CD8-positive, alpha-beta memory T cell (primary cell): ENCODE measurements around the gene RGS11. TPM values are rescaled to one million over a fixed set of nuclear protein-coding genes. Genes with fewer than 3 reads are reported as not detected.

Experiments used
- CTCF ChIA-PET: fragments of 350-600 bp; sonication (Branson Sonifier 250); formaldehyde crosslinking; loops from one replicate; lab custom pipeline; 2021; ENCODE audit warnings: antibody characterized with exemption; lab: Charles Lee
- POLR2A ChIA-PET: fragments of 350-600 bp; sonication (Branson Sonifier 250); formaldehyde crosslinking; loops from one replicate; lab custom pipeline; 2021; ENCODE audit warnings: antibody characterized with exemption; lab: Charles Lee
- DNase-seq, 5 donors: peaks; one replicate each; pipeline versions ENCODE4 v3.0.0 to v3.0.0-alpha.2; 2020 to 2022; ENCODE audit warnings: mixed read lengths in 1 of 5
- H3K27ac ChIP-seq: one replicate; pipeline ENCODE4 v1.7.0; 2013; ENCODE audit warnings: low read depth, mild to moderate bottlenecking, low read length, moderate library complexity
- H3K27me3 ChIP-seq: 2 replicates; pipeline ENCODE4 v1.7.0; 2013; ENCODE audit warnings: low read length, mild to moderate bottlenecking; ENCODE audit not compliant: insufficient read depth, poor library complexity, severe bottlenecking
- H3K36me3 ChIP-seq: 2 replicates; pipeline ENCODE4 v1.7.0; 2013; ENCODE audit warnings: mild to moderate bottlenecking, low read length, moderate library complexity; ENCODE audit not compliant: insufficient read depth
- H3K4me1 ChIP-seq: 2 replicates; pipeline ENCODE4 v1.7.0; 2013; ENCODE audit warnings: mild to moderate bottlenecking, low read length, moderate library complexity; ENCODE audit not compliant: insufficient read depth
- H3K4me3 ChIP-seq: 2 replicates; pipeline ENCODE4 v1.7.0; 2013; ENCODE audit warnings: mild to moderate bottlenecking, low read length
- H3K9me3 ChIP-seq: 2 replicates; pipeline ENCODE4 v1.7.0; 2013; ENCODE audit warnings: mild to moderate bottlenecking, low read length
- H3K27ac Mint-ChIP-seq, 8 donors: one replicate each; pipeline ENCODE4 v1.8.0; 2020 to 2021; ENCODE audit warnings: mixed read lengths in 8 of 8, mild to moderate bottlenecking in 6 of 8, inconsistent platforms in 3 of 8, moderate library complexity in 3 of 8
- H3K27me3 Mint-ChIP-seq, 2 donors: one replicate each; pipeline ENCODE4 v1.8.0; 2020 to 2021; ENCODE audit warnings: mixed read lengths in 2 of 2, mild to moderate bottlenecking in 1 of 2, moderate library complexity in 1 of 2
- H3K36me3 Mint-ChIP-seq, 3 donors: one replicate each; pipeline ENCODE4 v1.8.0; 2020 to 2021; ENCODE audit warnings: mixed read lengths in 3 of 3, inconsistent platforms in 1 of 3, mild to moderate bottlenecking in 1 of 3
- H3K4me1 Mint-ChIP-seq, 3 donors: one replicate each; pipeline ENCODE4 v1.8.0; 2020 to 2021; ENCODE audit warnings: mixed read lengths in 3 of 3, inconsistent platforms in 1 of 3, mild to moderate bottlenecking in 1 of 3
- H3K4me3 Mint-ChIP-seq, 7 donors: one replicate each; pipeline ENCODE4 v1.8.0; 2020 to 2021; ENCODE audit warnings: mixed read lengths in 7 of 7, mild to moderate bottlenecking in 6 of 7, moderate library complexity in 4 of 7, inconsistent platforms in 2 of 7
- H3K9me3 Mint-ChIP-seq, 5 donors: one replicate each; pipeline ENCODE4 v1.8.0; 2020 to 2022; ENCODE audit warnings: mixed read lengths in 5 of 5, mild to moderate bottlenecking in 3 of 5, moderate library complexity in 2 of 5, inconsistent platforms in 1 of 5
- polyA plus RNA-seq: library from polyadenylated mRNA; unstranded; fragments of 300-500 nt; fragmentation: Illumina TruSeq; gene quantifications from one replicate; pipeline ENCODE4 v1.2.3, GENCODE V29; 2021
- total RNA-seq, 2 experiments: library from RNA; stranded (reverse); gene quantifications; one replicate each; pipeline ENCODE4 v1.2.3, GENCODE V29; 2021

Gene RGS11
- total and polyA plus RNA-seq, 3 experiments from 2014 or later: 0.09 TPM; not detected in 2

DNA sequence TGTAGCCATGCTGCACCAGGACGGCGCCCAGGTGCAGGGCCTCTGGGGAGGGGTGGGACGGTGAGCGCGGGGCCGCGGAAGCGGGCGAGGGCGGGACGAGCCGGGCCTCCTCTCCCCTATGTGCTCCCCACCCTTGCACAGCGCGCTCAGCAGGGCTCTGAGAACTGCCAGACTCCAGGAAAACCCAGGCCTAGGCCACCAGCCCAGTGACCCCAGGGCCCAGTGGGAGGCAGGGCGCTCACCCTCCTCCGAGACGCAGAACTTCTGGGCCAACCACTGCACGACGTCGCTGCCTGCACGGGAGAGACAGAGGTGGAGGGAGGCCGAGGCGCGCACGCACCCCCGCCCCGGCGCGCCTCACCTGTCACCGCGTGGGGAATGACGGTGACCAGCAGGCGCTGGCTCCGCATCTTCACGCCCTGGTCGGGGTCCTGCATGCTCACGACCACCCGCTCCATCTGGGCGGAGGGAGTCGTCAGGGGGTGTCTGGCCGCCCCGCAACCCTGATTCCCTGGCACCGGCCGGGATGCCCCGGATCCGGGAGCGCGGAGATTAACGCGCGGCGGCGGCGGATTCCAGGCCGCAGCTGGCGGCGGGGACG lies 603 bp downstream of the RGS11 start:
- Mint-ChIP-seq H3K4me3 (peak overlapping the region in 5 of 7 donors; percentile 16 to 68 (median 52)), H3K4me1 (peaks cover 7 to 17% (median 7%) of the 10 kb centered on the region in 3 donors), H3K9me3 (no peaks in the 10 kb centered on the region), H3K36me3 (peaks cover 0 to 2% (median 0%) of the 10 kb centered on the region in 3 donors), H3K27ac (no peak overlapping the region), H3K27me3 (peaks cover 15 to 23% of the 10 kb centered on the region in 2 donors)
- POLR2A ChIA-PET: no interaction called here
- Histone ChIP-seq H3K27me3 (peaks cover 8% of the 10 kb centered on the region), H3K9me3 (no peaks in the 10 kb centered on the region), H3K4me1 (peaks cover 10% of the 10 kb centered on the region), H3K4me3 (no peak overlapping the region), H3K36me3 (no peaks in the 10 kb centered on the region), H3K27ac (no peak overlapping the region)
- DNase-seq: no peak
- CTCF ChIA-PET: no interaction called here

DNA sequence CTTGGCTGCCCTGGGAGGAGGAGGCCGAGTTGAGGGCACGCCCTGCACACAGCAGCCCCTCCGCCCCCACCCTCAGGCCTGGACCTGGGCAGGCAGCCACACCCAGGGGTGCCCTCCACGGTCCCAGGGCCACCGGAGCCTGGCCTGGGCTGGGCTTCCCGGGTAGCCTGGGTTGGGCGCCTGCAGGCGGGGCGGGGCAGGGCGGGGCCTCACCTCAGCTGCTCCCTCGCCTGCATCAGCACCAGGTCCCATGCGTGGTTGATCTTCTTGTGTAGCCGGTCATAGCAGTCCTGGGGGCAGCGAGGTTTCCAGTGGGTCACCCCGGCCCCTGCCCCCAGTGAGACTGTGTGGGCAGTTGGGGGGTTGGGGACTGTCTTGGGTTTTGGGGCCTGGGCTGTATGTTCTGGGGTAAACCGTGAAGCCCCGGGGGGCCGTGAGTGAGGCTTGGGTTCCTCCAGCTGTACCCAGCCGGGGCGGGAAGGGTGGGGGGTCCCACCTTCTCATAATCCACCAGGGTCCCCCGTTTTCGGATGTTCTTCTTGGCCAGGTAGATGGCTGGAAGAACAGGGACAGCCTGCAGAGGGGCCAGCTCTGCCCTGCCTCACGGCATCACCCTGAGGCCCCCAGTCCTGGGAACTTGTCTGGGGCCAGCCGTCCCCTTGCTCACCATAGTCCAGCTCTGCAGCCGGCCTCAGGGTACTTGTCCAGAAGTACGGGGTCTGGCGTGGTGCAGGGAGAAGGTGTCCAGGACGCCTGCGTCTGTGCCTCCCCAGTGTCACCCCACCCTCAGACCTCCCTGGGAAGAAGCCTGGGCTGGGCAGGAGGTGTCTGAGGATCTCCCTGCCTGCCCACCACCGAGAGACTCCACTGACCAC lies 2.0 kb downstream of the RGS11 start:
- no peak for DNase-seq
- peaks cover 1 to 11% (median 5%) of the 10 kb centered on the region in 3 donors for H3K4me1 Mint-ChIP-seq
- Histone ChIP-seq H3K27ac (no peak overlapping the region), H3K27me3 (peaks cover 4% of the 10 kb centered on the region), H3K4me3 (no peak overlapping the region), H3K9me3 (no peaks in the 10 kb centered on the region), H3K36me3 (no peaks in the 10 kb centered on the region), H3K4me1 (peaks cover 3% of the 10 kb centered on the region)
- no peak overlapping the region for H3K27ac Mint-ChIP-seq
- no peaks in the 10 kb centered on the region for H3K9me3 Mint-ChIP-seq
- H3K4me3 Mint-ChIP-seq: peak overlapping the region in 1 of 7 donors; percentile 36
- ChIA-PET POLR2A (no interaction called here), CTCF (no interaction called here)
- peaks cover 11 to 16% of the 10 kb centered on the region in 2 donors for H3K27me3 Mint-ChIP-seq
- H3K36me3 Mint-ChIP-seq: peaks cover 0 to 2% (median 0%) of the 10 kb centered on the region in 3 donors

DNA sequence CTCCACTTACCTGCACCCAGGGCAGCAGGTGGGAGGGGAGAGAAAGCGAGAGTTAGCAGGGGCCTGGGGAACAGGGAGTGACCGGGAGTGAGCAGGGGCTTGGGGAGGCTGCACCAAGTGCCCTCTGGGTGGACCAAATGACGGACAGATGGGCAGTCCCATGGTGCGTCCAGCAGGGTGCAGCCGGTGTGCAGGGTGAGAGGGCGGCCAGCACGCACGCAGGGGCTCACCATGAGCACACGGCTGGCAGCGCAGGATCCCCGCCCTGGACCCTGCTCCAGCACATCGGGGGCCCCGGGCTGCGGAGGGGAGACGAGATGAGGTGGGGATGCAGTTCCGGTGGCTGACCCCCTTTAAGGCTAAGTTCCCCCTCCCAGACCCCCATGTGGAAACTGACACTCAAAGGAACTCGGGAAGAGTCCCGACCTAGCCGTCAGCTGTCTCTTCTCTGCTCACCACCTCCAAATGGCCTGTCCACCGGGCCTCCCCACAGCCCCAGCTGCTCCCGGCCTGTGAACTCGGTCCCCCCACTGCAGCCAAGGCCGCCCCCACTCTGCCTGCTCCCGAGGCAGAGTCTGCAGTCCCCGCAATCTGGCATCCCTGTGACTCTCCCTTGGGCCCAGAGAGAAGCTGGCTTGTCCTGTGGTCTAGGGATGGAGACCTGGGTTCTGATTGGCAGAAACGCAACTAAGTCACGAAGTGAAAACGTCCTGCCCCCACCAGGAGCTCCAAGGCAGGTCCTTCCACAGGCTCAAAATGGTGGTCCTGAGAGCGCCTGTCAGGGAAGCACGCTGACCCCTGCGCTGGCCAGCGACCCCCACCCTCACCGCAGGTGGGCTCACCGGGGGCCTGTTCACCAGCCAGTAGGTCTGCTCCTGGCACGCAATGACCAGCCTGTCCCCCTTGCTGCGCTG lies 2.9 kb downstream of the RGS11 start:
- H3K4me3 Mint-ChIP-seq: no peak overlapping the region
- peaks cover 4% of the 10 kb centered on the region for H3K27me3 ChIP-seq
- peaks cover 10 to 15% of the 10 kb centered on the region in 2 donors for H3K27me3 Mint-ChIP-seq
- H3K4me1 ChIP-seq: no peaks in the 10 kb centered on the region
- H3K27ac ChIP-seq: no peak overlapping the region
- no peaks in the 10 kb centered on the region for H3K9me3 Mint-ChIP-seq
- no peak overlapping the region for H3K27ac Mint-ChIP-seq
- no peaks in the 10 kb centered on the region for H3K9me3 ChIP-seq
- DNase-seq: no peak
- peaks cover 0 to 9% (median 4%) of the 10 kb centered on the region in 3 donors for H3K4me1 Mint-ChIP-seq
- H3K36me3 Mint-ChIP-seq: peaks cover 0 to 2% (median 0%) of the 10 kb centered on the region in 3 donors
- POLR2A ChIA-PET: no interaction called here
- CTCF ChIA-PET: no interaction called here
- H3K36me3 ChIP-seq: no peaks in the 10 kb centered on the region
- no peak overlapping the region for H3K4me3 ChIP-seq

DNA sequence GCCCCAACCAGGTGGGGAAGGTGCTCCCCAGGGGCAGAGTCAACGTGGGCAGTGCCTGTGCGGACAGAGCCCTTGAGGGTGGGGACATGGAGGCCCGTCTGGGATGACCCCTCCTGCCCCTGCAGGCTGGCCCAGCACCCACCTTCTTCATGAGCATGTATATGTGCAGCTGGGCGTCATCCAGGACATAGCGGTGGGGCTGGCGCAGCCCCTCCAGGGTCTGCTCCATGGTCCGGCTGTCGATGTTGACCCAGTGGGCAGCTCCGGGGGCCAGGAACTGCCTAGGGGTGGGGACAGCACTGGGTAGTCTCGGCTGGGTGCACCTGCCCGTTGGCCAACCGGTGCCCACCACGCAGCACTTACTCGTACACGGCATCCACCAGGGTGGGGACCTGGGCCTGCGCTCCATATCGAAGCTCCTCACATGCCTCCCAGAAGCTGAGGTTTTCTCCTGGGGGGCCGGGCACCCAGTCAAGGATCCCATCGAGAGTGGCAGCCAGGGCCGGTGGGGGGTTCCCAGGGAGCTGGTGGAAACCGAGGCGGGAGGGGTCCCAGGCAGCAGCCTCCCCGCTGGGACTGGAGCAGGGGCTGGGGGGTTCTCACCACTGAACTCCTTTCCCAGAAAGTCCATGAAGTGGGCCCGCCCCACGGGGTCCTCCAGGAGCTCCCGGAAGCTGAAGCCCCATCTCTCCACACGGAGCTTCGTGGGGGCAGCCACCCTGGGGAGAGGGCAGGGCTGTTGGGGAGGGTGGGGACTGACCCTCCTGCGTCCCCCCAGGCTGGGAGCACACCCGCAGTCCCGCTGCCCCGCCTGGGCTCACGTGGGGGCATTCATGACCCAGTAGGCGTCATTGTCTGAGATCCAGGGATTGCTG lies 5.1 kb downstream of the RGS11 start:
- Histone ChIP-seq H3K9me3 (no peaks in the 10 kb centered on the region), H3K4me1 (no peaks in the 10 kb centered on the region), H3K36me3 (no peaks in the 10 kb centered on the region), H3K4me3 (no peak overlapping the region), H3K27ac (no peak overlapping the region), H3K27me3 (no peaks in the 10 kb centered on the region)
- Mint-ChIP-seq H3K36me3 (no peaks in the 10 kb centered on the region), H3K27ac (no peak overlapping the region), H3K4me3 (no peak overlapping the region), H3K27me3 (peaks cover 0 to 6% of the 10 kb centered on the region in 2 donors), H3K9me3 (no peaks in the 10 kb centered on the region), H3K4me1 (peaks cover 0 to 5% (median 4%) of the 10 kb centered on the region in 3 donors)
- ChIA-PET POLR2A (no interaction called here), CTCF (no interaction called here)
- DNase-seq: no peak

DNA sequence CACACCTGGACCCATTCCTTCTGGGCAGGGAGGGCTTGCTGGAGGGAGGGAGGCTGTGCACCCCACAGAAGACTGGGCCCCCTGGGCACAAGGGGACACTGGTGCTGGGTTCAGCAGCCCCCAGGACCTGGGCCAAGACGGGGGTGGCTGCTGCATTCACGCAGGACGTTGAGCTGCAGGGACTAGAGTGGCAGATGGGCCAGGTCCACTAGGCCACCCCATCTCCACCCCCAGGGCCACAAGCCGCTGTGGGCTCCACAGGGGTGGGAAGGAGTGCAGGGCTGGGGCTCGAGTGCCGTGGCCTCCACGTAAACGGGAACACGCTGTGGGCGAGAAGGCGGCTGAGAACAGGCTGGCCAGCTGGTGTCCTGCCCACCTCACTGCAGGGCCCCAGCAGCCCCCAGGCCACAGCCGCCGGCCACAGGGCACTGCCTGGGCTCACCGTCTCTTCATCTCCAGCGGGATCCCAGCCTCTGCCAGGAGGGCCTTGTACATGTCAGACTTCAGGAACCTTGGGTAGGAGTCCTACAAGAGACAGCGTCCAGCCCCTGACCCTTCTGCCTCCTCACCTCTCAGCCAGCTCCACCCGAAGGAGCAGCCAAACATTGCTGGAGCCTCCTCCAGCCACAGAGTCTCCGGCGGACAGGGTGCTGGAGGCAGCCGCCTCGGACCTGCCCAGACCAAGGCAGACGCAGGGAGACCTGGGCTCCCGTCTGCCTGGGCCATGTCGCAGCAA lies 6.5 kb downstream of the RGS11 start:
- ChIA-PET CTCF (no interaction called here), POLR2A (no interaction called here)
- H3K4me3 ChIP-seq: no peak overlapping the region
- H3K9me3 ChIP-seq: no peaks in the 10 kb centered on the region
- peaks cover 0 to 2% (median 0%) of the 10 kb centered on the region in 3 donors for H3K4me1 Mint-ChIP-seq
- H3K4me1 ChIP-seq: no peaks in the 10 kb centered on the region
- no peaks in the 10 kb centered on the region for H3K36me3 ChIP-seq
- no peak overlapping the region for H3K27ac ChIP-seq
- H3K27me3 Mint-ChIP-seq: peaks cover 0 to 3% of the 10 kb centered on the region in 2 donors
- no peak overlapping the region for H3K27ac Mint-ChIP-seq
- no peak for DNase-seq
- peaks cover 0 to 2% (median 0%) of the 10 kb centered on the region in 3 donors for H3K36me3 Mint-ChIP-seq
- no peak overlapping the region for H3K4me3 Mint-ChIP-seq
- H3K9me3 Mint-ChIP-seq: no peaks in the 10 kb centered on the region
- H3K27me3 ChIP-seq: no peaks in the 10 kb centered on the region

DNA sequence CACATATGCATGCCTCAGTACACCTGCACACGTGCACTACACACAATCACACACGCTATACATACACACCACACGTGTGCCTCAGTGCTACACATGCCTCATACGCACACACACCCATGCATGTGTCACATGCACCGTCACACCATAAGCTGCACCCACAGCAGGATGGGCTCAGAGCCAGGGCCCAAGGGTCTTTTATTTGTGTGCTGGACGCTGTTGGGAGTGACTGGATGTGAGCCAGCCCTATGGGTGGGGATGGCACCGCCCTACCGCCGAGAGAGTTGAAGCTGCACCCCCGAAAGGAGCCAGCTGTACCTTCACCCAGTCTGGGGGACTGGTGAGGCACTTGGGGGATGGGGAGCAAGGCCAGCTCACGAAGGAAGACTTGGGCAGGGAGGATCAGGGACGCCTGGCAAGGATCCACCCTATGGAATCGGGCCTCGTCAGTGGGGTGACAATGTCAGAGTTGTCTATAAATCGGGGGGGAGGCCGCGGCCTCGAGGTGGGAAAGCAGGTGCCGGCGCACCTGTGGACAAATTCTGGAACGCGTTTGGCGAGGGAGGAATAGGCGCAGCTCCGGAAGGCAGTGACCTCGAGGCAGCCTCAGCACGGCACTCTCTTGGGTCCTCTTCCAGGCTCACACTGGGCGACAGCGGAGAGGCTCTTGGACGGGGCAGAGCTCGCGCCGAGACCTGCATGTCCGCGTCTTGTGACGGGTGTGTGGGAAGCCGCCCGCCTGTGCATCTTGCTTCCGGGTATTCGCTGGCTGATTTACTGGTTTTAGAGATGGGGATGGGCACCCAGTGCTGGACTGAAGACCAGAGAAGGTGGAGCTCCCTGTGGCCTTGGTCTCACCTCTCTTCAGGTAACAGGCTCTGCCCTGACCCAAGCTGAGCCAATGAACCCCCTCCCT lies 7.3 kb downstream of the RGS11 start:
- Mint-ChIP-seq H3K27ac (peak overlapping the region in 2 of 8 donors; percentile 43 to 83), H3K9me3 (no peaks in the 10 kb centered on the region), H3K36me3 (peaks cover 0 to 8% (median 0%) of the 10 kb centered on the region in 3 donors), H3K27me3 (peaks cover 0 to 3% of the 10 kb centered on the region in 2 donors), H3K4me1 (peaks cover 0 to 2% (median 0%) of the 10 kb centered on the region in 3 donors), H3K4me3 (no peak overlapping the region)
- no peaks in the 10 kb centered on the region for H3K27me3 ChIP-seq
- H3K9me3 ChIP-seq: no peaks in the 10 kb centered on the region
- no peak for DNase-seq
- H3K36me3 ChIP-seq: no peaks in the 10 kb centered on the region
- CTCF ChIA-PET: no interaction called here
- no peaks in the 10 kb centered on the region for H3K4me1 ChIP-seq
- POLR2A ChIA-PET: no interaction called here
- H3K27ac ChIP-seq: no peak overlapping the region
- H3K4me3 ChIP-seq: no peak overlapping the region
